OCI-LY3 (cell line): ENCODE measurements around the gene RESP18.

ENCODE experiments used
- CTCF ChIP-seq: fragments of 200-600, 300-600 bp; sonication (generic); IDR thresholded peaks from 2 replicates; pipeline ENCODE4 v1.5.1; 2014; ENCODE audit warnings: antibody characterized with exemption, low read length, low read depth
- EZH2phosphoT487 ChIP-seq: fragments of 200-600 bp; shearing (Covaris generic); IDR thresholded peaks from 2 replicates; pipeline ENCODE4 v1.6.1; 2018; ENCODE audit warnings: antibody characterized with exemption, mixed run types, low read depth

- TF ChIP-seq CTCF (peak; percentile 82), EZH2phosphoT487 (no peak)
Measured at GRCh38 chr2:219294356-219295351, 37.9 kb downstream of the RESP18 start.
